B cell (primary cell): ENCODE data around the gene CDK6.

Experiments used
- CTCF ChIP-seq: fragments of 200-600 bp; IDR thresholded peaks from one replicate; pipeline ENCODE4 v1.8.0; 2022; ENCODE audit warnings: antibody characterized with exemption, mild to moderate bottlenecking
- EZH2 ChIP-seq: IDR thresholded peaks from 2 replicates; pipeline ENCODE4 v1.6.1; 2012; ENCODE audit warnings: borderline replicate concordance, low read depth, mild to moderate bottlenecking, moderate library complexity, low read length; ENCODE audit not compliant: insufficient read depth, poor library complexity, severe bottlenecking

GRCh38 chr7:92656121-92656520 lies 180.3 kb downstream of the CDK6 start:
- TF ChIP-seq CTCF (no peak), EZH2 (no peak)
